Cardiac muscle cell (in vitro differentiated cells and primary cell): ENCODE measurements around the gene CNBP. TPM values are rescaled to one million over a fixed set of nuclear protein-coding genes. Genes with fewer than 3 reads are reported as not detected.
"Not testable (repeated sequence)": the region's sequence is repeated elsewhere in the genome, so short reads cannot be mapped to it uniquely, and the experiment has no call there.

ENCODE experiments used
- DNase-seq, 2 donors: peaks; one replicate each; pipeline versions ENCODE4 v3.0.0 to v3.0.0-alpha.2; 2010 to 2017; ENCODE audit warnings: low read depth in 1 of 2, low spot score in 1 of 2
- H3K27ac ChIP-seq: fragments of 200-600 bp; sonication (generic); 2 replicates; pipeline ENCODE4 v1.5.1; 2016
- H3K27me3 ChIP-seq: fragments of 200-600 bp; sonication (generic); 2 replicates; pipeline ENCODE4 v1.6.0; 2016; ENCODE audit warnings: control low read depth
- H3K36me3 ChIP-seq: fragments of 200-600 bp; sonication (generic); 2 replicates; pipeline ENCODE4 v1.5.1; 2016; ENCODE audit warnings: control low read depth
- H3K4me1 ChIP-seq: fragments of 200-600 bp; sonication (generic); 2 replicates; pipeline ENCODE4 v1.8.1; 2017; ENCODE audit warnings: low read depth, mild to moderate bottlenecking, mixed run types
- H3K4me3 ChIP-seq: fragments of 200-600 bp; sonication (generic); 2 replicates; pipeline ENCODE4 v1.5.1; 2016; ENCODE audit warnings: mild to moderate bottlenecking
- H3K9me3 ChIP-seq: fragments of 200-600 bp; sonication (generic); 2 replicates; pipeline ENCODE4 v1.5.1; 2017; ENCODE audit warnings: low read depth, mild to moderate bottlenecking, control low read depth
- polyA plus RNA-seq: library from polyadenylated mRNA; unstranded; fragments of >200 nt; fragmentation: Nextera tagmentation; extraction: Ambion mirVana; gene quantifications from 2 replicates; pipeline ENCODE4 v1.2.1, GENCODE V29; 2016
- total RNA-seq: library from RNA; depleted of rRNA; stranded (reverse); fragments of >200 nt; gene quantifications from 2 replicates; pipeline ENCODE4 v1.2.3, GENCODE V29; 2016
- TF ChIP-seq, protein P1 (sequence below): IDR thresholded peaks from 2 replicates; pipeline ENCODE4 v1.5.1; 2012; ENCODE audit warnings: low read depth, mild to moderate bottlenecking, low read length

The CNBP gene
- total and polyA plus RNA-seq, 2 experiments from 2014 or later, result 377 to 448 TPM

DNA sequence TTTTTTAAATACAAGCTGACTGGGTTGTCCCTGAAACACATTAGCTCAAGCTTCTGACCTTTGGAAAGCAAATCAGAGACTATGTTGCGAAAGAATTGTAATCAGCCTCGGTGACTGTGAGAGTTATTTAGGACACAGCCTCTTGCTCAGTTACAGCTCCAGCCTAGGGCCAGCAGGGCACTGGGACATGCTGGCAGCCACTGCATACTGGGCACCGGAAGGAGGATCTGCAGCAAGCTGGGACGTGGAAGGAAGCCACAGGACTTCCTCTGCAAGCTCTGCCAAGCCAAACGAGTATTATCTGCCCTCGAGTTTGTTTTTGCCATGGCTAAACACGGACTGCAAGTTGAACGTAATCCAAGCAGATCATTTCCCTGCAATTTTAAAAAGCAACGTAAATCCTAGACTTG is 41.3 kb upstream of the CNBP start:
- DNase-seq, result peak in 1 of 2 donors; percentile 81

DNA sequence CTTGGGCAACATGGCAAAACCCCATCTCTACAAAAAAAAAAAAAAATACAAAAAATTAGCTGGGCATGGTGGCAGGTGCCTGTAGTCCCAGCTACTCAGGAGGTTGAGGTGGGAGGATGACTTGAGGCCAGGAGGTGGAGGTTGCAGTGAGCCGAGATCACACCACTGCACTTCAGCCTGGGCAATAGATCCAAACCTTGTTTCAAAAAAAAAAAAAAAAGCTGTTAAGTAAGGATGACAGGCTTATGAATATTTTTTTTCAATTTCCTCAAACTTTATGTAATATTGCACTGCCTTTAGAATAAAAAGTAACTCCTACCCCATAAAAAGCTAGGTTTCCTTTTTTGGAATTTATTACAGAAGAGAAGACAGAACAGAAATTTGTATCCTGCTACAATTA is 40.7 kb upstream of the CNBP start:
- H3K4me3 ChIP-seq, DNase-seq, H3K27ac ChIP-seq, H3K4me1 ChIP-seq, H3K27me3 ChIP-seq, H3K9me3 ChIP-seq, H3K36me3 ChIP-seq: not testable (repeated sequence)

More for the DNA sequence above, 41.3 kb upstream of the CNBP start:
- TF ChIP-seq, protein P1, sequence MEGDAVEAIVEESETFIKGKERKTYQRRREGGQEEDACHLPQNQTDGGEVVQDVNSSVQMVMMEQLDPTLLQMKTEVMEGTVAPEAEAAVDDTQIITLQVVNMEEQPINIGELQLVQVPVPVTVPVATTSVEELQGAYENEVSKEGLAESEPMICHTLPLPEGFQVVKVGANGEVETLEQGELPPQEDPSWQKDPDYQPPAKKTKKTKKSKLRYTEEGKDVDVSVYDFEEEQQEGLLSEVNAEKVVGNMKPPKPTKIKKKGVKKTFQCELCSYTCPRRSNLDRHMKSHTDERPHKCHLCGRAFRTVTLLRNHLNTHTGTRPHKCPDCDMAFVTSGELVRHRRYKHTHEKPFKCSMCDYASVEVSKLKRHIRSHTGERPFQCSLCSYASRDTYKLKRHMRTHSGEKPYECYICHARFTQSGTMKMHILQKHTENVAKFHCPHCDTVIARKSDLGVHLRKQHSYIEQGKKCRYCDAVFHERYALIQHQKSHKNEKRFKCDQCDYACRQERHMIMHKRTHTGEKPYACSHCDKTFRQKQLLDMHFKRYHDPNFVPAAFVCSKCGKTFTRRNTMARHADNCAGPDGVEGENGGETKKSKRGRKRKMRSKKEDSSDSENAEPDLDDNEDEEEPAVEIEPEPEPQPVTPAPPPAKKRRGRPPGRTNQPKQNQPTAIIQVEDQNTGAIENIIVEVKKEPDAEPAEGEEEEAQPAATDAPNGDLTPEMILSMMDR, result no peak
- no peaks in the 10 kb centered on the region for H3K27me3 ChIP-seq
- no peak overlapping the region for H3K4me3 ChIP-seq
- no peak overlapping the region for H3K27ac ChIP-seq
- H3K4me1 ChIP-seq, result no peaks in the 10 kb centered on the region
- H3K36me3 ChIP-seq, result no peaks in the 10 kb centered on the region
- no peaks in the 10 kb centered on the region for H3K9me3 ChIP-seq

DNA sequence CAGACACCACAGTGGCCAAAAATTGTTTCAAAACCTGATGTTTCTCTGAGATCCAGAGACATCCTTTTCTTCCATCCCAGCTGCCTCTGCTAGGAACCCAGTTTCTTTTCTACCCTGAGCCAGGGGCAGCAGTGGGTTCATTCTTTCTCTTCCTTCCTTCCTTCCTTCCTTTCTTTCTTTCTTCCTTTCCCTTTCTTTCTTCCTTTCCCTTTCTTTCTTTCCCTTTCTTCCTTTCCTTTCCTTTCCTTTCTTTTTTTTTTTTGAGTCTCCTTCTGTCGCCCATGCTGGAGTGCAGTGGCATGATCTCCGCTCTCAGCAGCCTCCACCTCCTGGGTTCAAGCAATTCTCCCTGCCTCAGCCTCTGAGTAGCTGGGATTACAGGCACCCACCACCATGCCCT is 35.0 kb upstream of the CNBP start:
- TF ChIP-seq, protein P1, result no peak
- Histone ChIP-seq H3K36me3 (no peaks in the 10 kb centered on the region), H3K4me1 (no peaks in the 10 kb centered on the region), H3K27me3 (no peaks in the 10 kb centered on the region), H3K4me3 (no peak overlapping the region), H3K9me3 (no peaks in the 10 kb centered on the region), H3K27ac (no peak overlapping the region)
- DNase-seq, result no peak

DNA sequence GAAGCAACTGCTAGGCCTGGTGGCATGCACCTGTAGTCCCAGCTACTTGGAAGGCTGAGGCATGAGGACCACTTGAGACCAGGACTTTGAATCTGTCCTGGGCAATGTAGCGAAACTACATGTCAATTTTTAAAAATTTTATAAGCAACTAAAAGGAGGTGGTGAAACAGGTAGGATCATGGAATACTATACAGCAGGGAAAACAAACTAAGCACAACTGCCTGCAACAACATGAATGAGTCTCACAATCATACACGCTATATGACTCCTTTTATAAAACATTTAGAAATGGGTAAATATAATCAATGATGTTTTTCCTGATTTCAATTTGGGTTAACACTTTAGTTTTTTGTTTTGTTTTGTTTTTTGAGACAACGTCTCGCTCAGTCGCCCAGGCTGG is 29.5 kb upstream of the CNBP start:
- TF ChIP-seq, protein P1, result no peak
- DNase-seq, result no peak
- Histone ChIP-seq H3K9me3 (no peaks in the 10 kb centered on the region), H3K36me3 (no peaks in the 10 kb centered on the region), H3K4me3 (no peak overlapping the region), H3K27me3 (no peaks in the 10 kb centered on the region), H3K4me1 (no peaks in the 10 kb centered on the region), H3K27ac (no peak overlapping the region)

DNA sequence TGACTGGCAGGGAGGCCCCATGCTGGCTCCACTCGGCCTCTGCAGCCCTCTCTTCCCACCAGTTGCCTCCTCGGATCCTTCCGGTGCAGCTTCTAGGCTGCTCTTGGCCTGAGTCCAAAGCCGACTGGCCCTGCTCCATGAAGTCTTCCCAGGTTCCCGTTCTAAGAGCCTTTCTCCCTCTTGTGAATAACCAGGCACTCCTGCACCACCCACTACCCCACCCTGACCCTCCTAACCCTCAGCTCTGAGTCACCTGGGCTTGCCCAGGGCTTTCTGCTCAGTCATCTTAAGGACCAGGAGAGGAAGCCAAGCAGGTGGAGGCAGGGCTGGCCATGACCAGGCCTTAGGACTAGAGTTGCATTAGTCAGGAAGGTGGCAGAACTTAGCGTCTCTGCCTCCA is 28.1 kb upstream of the CNBP start:
- DNase-seq, result peak in 1 of 2 donors; percentile 85
- Histone ChIP-seq H3K4me1 (no peaks in the 10 kb centered on the region), H3K27ac (no peak overlapping the region), H3K36me3 (no peaks in the 10 kb centered on the region), H3K4me3 (no peak overlapping the region), H3K27me3 (no peaks in the 10 kb centered on the region), H3K9me3 (no peaks in the 10 kb centered on the region)
- TF ChIP-seq, protein P1, result no peak

DNA sequence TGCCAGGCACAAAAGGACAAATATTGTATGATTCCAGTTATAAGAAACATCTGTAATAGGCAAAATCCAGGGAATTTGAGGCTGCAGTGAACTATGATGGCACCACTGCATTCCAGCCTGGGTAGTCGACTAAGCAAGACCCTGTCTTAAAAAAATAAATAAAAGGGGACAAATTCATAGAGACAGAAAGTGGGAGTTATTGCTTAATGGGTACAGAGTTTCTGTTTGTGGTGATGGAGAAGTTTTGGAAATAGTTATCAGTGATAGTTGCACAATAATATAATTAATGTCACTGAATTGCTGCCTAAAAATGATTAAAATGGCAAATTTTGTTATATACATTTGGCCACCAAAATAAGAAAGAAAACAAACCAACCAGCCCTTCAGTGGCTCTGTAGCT is 27.6 kb upstream of the CNBP start:
- TF ChIP-seq, protein P1, result no peak

More for the DNA sequence above, 27.6 kb upstream of the CNBP start:
- Histone ChIP-seq H3K36me3 (no peaks in the 10 kb centered on the region), H3K9me3 (no peaks in the 10 kb centered on the region), H3K4me1 (no peaks in the 10 kb centered on the region), H3K27me3 (no peaks in the 10 kb centered on the region), H3K4me3 (no peak overlapping the region), H3K27ac (no peak overlapping the region)
- DNase-seq, result peak in 1 of 2 donors; percentile 14
